ENCODE data around the gene BTG2. TPM values are rescaled to one million over a fixed set of nuclear protein-coding genes. Genes with fewer than 3 reads are reported as not detected.

Gene BTG2
- total RNA-seq, 2 experiments from 2014 or later = 150 TPM

DNA sequence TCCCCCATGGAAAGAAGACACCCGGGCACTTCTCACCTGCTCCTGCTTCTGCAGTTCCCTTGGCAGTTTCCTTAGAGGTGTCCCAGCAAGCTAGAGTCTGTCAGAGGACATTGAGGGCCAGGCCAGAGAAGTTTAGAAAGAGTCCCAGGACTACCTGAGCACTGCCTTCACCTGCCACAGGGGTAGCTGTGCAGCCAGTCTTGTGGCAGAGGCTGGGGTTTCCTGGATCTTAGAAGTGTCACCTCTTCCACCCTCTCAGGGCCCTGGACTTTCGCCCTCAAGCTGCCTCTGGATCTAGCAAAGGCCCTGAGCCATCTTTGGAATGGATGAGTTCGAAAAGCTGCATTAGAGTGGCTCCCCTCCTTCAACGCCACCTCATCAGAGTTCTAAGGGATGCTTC is 34.9 kb upstream of the BTG2 start:
- H3K36me3 Mint-ChIP-seq = no peaks in the 10 kb centered on the region
- peaks cover 48% of the 10 kb centered on the region for H3K4me1 Mint-ChIP-seq (ENCODE audit: low read depth)
- POLR2A ChIA-PET = interaction anchor here (0.9 to 2.2 kb wide), 2 partner anchors 56 to 72 kb away, joined by 3 to 5 read pairs; no protein-coding TSS in a partner anchor
- CTCF ChIA-PET = interaction anchor here (1.0 to 13.5 kb wide), 13 partner anchors 16 to 235 kb away, joined by 3 to 847 read pairs (median 20); partner anchors contain the start of gene OPTC
- H3K4me3 Mint-ChIP-seq = no peak overlapping the region
- DNase-seq = no peak
- intact Hi-C loops (cut with micrococcal nuclease) = no loop called here
- no peaks in the 10 kb centered on the region for H3K9me3 Mint-ChIP-seq
- no peaks in the 10 kb centered on the region for H3K27me3 Mint-ChIP-seq
- H3K27ac Mint-ChIP-seq = peak overlapping the region; percentile 52

GRCh38 chr1:203271018-203271743 is 34.1 kb upstream of the BTG2 start:
- no peak overlapping the region for H3K4me3 Mint-ChIP-seq
- POLR2A ChIA-PET = interaction anchor here (0.5 to 2.2 kb wide), 5 partner anchors 18 to 478 kb away, joined by 3 to 5 read pairs (median 3); no protein-coding TSS in a partner anchor
- intact Hi-C loops (cut with micrococcal nuclease) = no loop called here

DNA sequence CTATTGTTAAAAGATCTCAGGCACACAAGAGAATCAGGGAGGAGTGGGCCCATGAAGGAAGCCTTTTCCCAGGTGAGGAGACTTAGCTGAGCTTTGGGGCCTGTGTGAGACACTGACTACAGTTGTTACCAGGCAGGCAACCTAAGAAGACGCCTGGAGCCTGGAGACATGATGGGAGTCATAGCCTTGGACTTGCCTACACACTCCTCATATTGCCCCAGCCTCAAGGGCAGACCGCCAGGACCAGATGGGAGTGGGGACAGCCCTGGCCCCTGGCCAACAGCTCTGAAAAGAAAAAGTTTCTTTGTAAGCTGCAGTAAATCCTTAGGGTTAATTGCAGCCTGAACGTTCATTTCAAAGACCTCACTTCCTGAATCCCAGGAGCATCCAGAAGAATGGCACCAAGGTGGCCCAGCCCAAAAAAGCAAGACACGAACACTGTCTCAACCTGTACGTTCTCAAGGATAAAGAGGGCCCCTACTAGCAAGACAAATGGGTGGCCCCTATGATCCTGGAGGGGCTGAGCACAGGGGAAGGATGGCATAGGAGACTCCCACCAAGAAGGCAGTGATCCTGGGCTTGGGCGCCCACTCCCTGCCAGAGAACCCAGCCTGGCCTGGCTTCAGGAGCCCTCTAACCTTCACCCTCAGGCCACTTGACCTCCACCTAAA is 33.2 kb upstream of the BTG2 start:
- Mint-ChIP-seq H3K27ac (peak overlapping the region; percentile 1), H3K9me3 (no peaks in the 10 kb centered on the region), H3K4me3 (no peak overlapping the region), H3K36me3 (no peaks in the 10 kb centered on the region), H3K27me3 (no peaks in the 10 kb centered on the region), H3K4me1 (ENCODE audit: low read depth) (peaks cover 60% of the 10 kb centered on the region)
- ChIA-PET CTCF (interaction anchor here (0.6 to 13.5 kb wide), 8 partner anchors 14 to 528 kb away, joined by 3 to 847 read pairs (median 112); no protein-coding TSS in a partner anchor), POLR2A (interaction anchor here (0.7 to 3.9 kb wide), 5 partner anchors 16 to 69 kb away, joined by 3 to 51 read pairs (median 4); no protein-coding TSS in a partner anchor)
- DNase-seq = no peak
- intact Hi-C loops (cut with micrococcal nuclease) = no loop called here

More at GRCh38 chr1:203271018-203271743, 34.1 kb upstream of the BTG2 start:
- CTCF ChIA-PET = interaction anchor here (0.6 to 13.5 kb wide), 9 partner anchors 15 to 430 kb away, joined by 3 to 847 read pairs (median 74); partner anchors contain the start of gene OPTC
- peak; percentile 84 for DNase-seq
- H3K4me1 Mint-ChIP-seq (ENCODE audit: low read depth) = peaks cover 52% of the 10 kb centered on the region
- H3K27ac Mint-ChIP-seq = peak overlapping the region; percentile 52
- no peaks in the 10 kb centered on the region for H3K27me3 Mint-ChIP-seq
- no peaks in the 10 kb centered on the region for H3K36me3 Mint-ChIP-seq
- H3K9me3 Mint-ChIP-seq = no peaks in the 10 kb centered on the region

DNA sequence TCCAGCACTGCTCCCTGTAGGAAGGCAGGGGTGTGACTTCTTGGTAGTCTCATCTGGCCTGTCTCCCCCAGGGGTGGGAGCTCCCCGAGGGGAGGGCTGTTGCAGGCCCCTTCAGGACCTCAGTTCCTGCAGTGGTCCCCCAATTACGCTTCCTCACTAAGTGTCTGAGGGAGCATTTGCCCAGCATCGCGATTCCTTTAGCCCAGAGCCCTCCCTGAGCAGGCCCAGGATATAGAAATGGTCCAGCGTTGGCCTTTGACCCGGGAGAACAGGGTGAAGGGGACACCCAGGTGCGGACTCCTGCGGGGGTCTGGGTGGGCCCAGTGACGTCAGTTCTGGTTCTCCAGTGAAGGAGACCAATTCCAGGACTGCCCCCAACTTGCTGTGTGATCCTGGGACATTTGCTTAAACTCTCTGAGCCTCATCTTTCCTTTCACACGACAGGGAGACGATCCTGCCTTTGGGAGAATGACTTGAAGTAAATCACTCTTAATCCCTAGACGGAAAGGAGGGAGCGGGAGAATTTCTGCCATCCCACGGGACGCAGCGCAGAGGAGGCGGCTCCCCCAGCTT is 32.6 kb upstream of the BTG2 start:
- peak overlapping the region; percentile 63 for H3K4me3 Mint-ChIP-seq
- H3K27ac Mint-ChIP-seq = peak overlapping the region; percentile 72
- intact Hi-C loops (cut with micrococcal nuclease) = loop anchor here (1.0 kb wide), 4 partner anchors 15 to 66 kb away; partner anchors contain the start of gene BTG2

DNA sequence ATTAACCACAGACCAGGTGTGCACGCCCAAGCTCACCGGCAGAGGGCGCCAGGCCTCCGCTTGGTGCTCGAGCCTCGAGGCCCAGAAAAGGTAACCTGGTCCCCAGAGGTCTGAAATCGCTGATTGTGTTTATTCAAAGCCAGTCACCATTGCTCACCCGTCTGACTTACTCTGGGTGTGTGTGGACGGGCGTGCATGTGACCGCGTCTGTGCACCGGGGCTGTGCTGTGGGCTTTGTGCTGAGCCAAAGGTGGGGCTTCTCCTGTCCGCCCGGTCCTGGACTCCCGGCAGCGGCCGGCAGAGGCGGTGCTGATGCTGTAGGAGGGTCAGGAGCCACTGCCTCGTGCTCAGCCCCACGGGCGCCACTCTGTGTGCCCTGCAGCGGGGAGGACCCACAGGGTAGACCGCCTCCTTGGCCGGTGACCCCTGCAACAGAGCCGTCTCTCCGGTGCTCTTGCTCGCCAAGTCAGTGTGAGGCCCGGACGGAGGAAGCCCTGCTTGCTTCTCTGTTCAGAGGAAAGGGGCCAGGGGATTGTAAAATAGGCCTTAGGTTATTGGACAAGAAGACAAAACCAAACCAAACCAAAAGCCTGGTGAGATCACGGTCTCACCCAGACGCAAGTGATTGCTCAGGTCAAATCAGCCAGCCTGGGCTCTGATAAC is 32.0 kb upstream of the BTG2 start:
- intact Hi-C loops (cut with micrococcal nuclease) = loop anchor here (1.0 kb wide), 4 partner anchors 14 to 65 kb away; partner anchors contain the start of gene BTG2
- ChIA-PET POLR2A (interaction anchor here (0.7 to 3.9 kb wide), 8 partner anchors 15 to 214 kb away, joined by 3 to 51 read pairs (median 4); partner anchors contain the start of gene BTG2), CTCF (interaction anchor here (0.7 to 13.5 kb wide), 11 partner anchors 13 to 527 kb away, joined by 3 to 847 read pairs (median 7); no protein-coding TSS in a partner anchor)
- Mint-ChIP-seq H3K4me1 (ENCODE audit: low read depth) (peaks cover 64% of the 10 kb centered on the region), H3K9me3 (no peaks in the 10 kb centered on the region), H3K36me3 (no peaks in the 10 kb centered on the region), H3K4me3 (peak overlapping the region; percentile 63), H3K27ac (peak overlapping the region; percentile 72), H3K27me3 (no peaks in the 10 kb centered on the region)
- DNase-seq = peak; percentile 95

More for the DNA sequence above, 32.6 kb upstream of the BTG2 start:
- Mint-ChIP-seq H3K27me3 (no peaks in the 10 kb centered on the region), H3K36me3 (no peaks in the 10 kb centered on the region), H3K4me1 (ENCODE audit: low read depth) (peaks cover 61% of the 10 kb centered on the region), H3K9me3 (no peaks in the 10 kb centered on the region)
- DNase-seq = no peak
- ChIA-PET CTCF (interaction anchor here (0.7 to 13.5 kb wide), 11 partner anchors 13 to 528 kb away, joined by 3 to 847 read pairs (median 7); no protein-coding TSS in a partner anchor), POLR2A (interaction anchor here (0.7 to 3.9 kb wide), 8 partner anchors 16 to 215 kb away, joined by 3 to 51 read pairs (median 4); partner anchors contain the start of gene BTG2)

DNA sequence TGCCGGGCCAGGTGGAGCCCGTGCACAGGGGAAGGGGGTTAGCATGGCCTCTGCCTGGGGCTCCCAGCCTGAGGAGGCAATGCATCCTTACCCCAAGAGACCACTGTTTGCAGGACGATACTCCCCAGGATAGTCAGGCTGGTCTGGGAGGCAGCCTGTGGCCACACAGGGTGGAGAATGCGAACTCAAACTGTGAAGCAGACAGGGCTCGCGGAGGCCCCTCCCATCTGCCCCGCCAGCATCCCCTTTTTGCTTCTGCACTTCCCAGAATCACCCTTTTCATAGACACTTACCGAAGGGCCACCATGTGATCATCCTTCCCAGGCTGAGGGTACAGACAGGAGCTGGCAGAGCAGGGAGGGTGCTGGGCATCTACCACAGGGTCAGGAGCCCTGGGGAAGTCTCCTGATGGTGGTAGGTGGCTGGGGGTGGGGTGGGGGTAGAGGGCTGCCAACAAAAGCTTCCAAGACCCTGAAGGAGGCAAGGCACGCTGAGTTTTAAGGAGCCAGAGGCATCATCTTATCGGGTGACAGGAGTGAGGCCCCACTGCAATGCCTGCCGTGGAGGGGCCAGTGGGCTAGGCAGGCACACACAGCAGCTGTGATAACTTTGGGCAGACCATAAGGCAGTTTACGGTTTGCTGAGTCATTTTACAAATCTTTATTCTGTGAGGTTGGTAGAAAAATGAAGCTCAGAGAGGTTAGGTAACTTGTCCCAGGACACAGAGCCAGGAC is 31.3 kb upstream of the BTG2 start:
- no peaks in the 10 kb centered on the region for H3K36me3 Mint-ChIP-seq
- no peak for DNase-seq
- POLR2A ChIA-PET = interaction anchor here (0.9 to 3.9 kb wide), 6 partner anchors 14 to 50 kb away, joined by 3 to 51 read pairs (median 4); partner anchors contain the start of gene BTG2
- CTCF ChIA-PET = interaction anchor here (0.7 to 13.5 kb wide), 11 partner anchors 12 to 235 kb away, joined by 3 to 847 read pairs (median 5); no protein-coding TSS in a partner anchor
- H3K27ac Mint-ChIP-seq = peak overlapping the region; percentile 72
- no peaks in the 10 kb centered on the region for H3K27me3 Mint-ChIP-seq
- intact Hi-C loops (cut with micrococcal nuclease) = loop anchor here (1.0 kb wide), 4 partner anchors 13 to 64 kb away; partner anchors contain the start of gene BTG2
- peaks cover 71% of the 10 kb centered on the region for H3K4me1 Mint-ChIP-seq (ENCODE audit: low read depth)
- peak overlapping the region; percentile 63 for H3K4me3 Mint-ChIP-seq
- no peaks in the 10 kb centered on the region for H3K9me3 Mint-ChIP-seq

- Mint-ChIP-seq H3K4me1 (ENCODE audit: low read depth) (peaks cover 73% of the 10 kb centered on the region), H3K9me3 (no peaks in the 10 kb centered on the region)
Measured at GRCh38 chr1:203274603-203275381, 30.5 kb upstream of the BTG2 start.

GRCh38 chr1:203275656-203276272 is 29.6 kb upstream of the BTG2 start:
- DNase-seq = no peak
- CTCF ChIA-PET = interaction anchor here (0.9 to 21.6 kb wide), 9 partner anchors 3 to 212 kb away, joined by 4 to 356 read pairs (median 10); no protein-coding TSS in a partner anchor
- H3K4me1 Mint-ChIP-seq (ENCODE audit: low read depth) = peaks cover 74% of the 10 kb centered on the region
- no peaks in the 10 kb centered on the region for H3K36me3 Mint-ChIP-seq
- H3K9me3 Mint-ChIP-seq = no peaks in the 10 kb centered on the region
- intact Hi-C loops (cut with micrococcal nuclease) = no loop called here
- POLR2A ChIA-PET = interaction anchor here (1.5 to 3.9 kb wide), 3 partner anchors 13 to 49 kb away, joined by 8 to 51 read pairs (median 9); partner anchors contain the start of gene BTG2
- no peaks in the 10 kb centered on the region for H3K27me3 Mint-ChIP-seq
- no peak overlapping the region for H3K27ac Mint-ChIP-seq
- no peak overlapping the region for H3K4me3 Mint-ChIP-seq

More at GRCh38 chr1:203274603-203275381, 30.5 kb upstream of the BTG2 start:
- Mint-ChIP-seq H3K36me3 (no peaks in the 10 kb centered on the region), H3K4me3 (no peak overlapping the region), H3K27me3 (no peaks in the 10 kb centered on the region), H3K27ac (peak overlapping the region; percentile 72)
- ChIA-PET CTCF (interaction anchor here (0.7 to 13.5 kb wide), 10 partner anchors 11 to 236 kb away, joined by 3 to 356 read pairs (median 4); no protein-coding TSS in a partner anchor), POLR2A (interaction anchor here (0.9 to 3.9 kb wide), 6 partner anchors 14 to 49 kb away, joined by 3 to 51 read pairs (median 4); partner anchors contain the start of gene BTG2)
- intact Hi-C loops (cut with micrococcal nuclease) = no loop called here
- no peak for DNase-seq

DNA sequence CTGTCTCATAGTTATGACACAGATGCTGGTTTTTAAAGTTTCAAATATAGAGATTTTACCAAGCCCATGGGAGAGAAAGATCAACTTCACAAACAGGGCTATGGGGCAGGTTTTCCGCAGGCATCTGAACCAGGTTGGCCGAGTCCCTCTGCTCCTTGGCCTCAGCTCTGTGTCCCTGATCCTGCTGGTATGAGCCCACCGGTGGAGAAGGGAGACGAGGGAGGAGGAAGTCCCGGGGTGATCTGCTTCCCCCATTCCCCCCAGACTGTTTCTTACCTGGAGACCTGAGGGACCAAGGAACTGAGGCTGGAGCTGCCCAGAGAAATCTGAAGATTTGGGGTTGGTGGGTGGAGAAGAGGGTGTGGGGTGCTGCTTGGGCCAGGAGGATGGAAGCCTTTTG is 28.9 kb upstream of the BTG2 start:
- CTCF ChIA-PET = interaction anchor here (0.9 to 21.6 kb wide), 7 partner anchors 3 to 211 kb away, joined by 4 to 356 read pairs (median 15); no protein-coding TSS in a partner anchor
- H3K27ac Mint-ChIP-seq = no peak overlapping the region
- peaks cover 69% of the 10 kb centered on the region for H3K4me1 Mint-ChIP-seq (ENCODE audit: low read depth)
- H3K27me3 Mint-ChIP-seq = no peaks in the 10 kb centered on the region
- intact Hi-C loops (cut with micrococcal nuclease) = no loop called here
- POLR2A ChIA-PET = interaction anchor here (1.6 to 3.9 kb wide), 4 partner anchors 12 to 50 kb away, joined by 7 to 51 read pairs (median 28); no protein-coding TSS in a partner anchor
- no peak overlapping the region for H3K4me3 Mint-ChIP-seq
- H3K9me3 Mint-ChIP-seq = no peaks in the 10 kb centered on the region
- no peak for DNase-seq
- no peaks in the 10 kb centered on the region for H3K36me3 Mint-ChIP-seq
